ENCODE measurements around the gene RPAIN.
A peak's percentile ranks its signal among the peaks of the same experiment; 100 is the strongest.

The RPAIN gene

GRCh38 chr17:5466295-5466694 is 46.3 kb downstream of the RPAIN start:
- H3K4me3 ChIP-seq (ENCODE audit: low read length), result no peak overlapping the region
- TF ChIP-seq CTCF (conservative IDR thresholded peaks at IDR 0.05; ENCODE audit: low read depth, low read length), result no peak
- no peak for DNase-seq (ENCODE audit: low read depth)

GRCh38 chr17:5467416-5467815 is 47.4 kb downstream of the RPAIN start:
- DNase-seq (ENCODE audit: low read depth), result no peak
- TF ChIP-seq CTCF (conservative IDR thresholded peaks at IDR 0.05; ENCODE audit: low read depth, low read length), result no peak
- H3K4me3 ChIP-seq (ENCODE audit: low read length), result peak overlapping the region; percentile 90

- no peak for TF ChIP-seq CTCF (conservative IDR thresholded peaks at IDR 0.05; ENCODE audit: low read depth, low read length)
- DNase-seq (ENCODE audit: low read depth), result no peak
- peak overlapping the region; percentile 90 for H3K4me3 ChIP-seq (ENCODE audit: low read length)
Measured at GRCh38 chr17:5468075-5468473, 48.1 kb downstream of the RPAIN start.

GRCh38 chr17:5472511-5472910 is 52.5 kb downstream of the RPAIN start:
- TF ChIP-seq CTCF (conservative IDR thresholded peaks at IDR 0.05; ENCODE audit: low read depth, low read length), result no peak
- no peak for DNase-seq (ENCODE audit: low read depth)
- H3K4me3 ChIP-seq (ENCODE audit: low read length), result no peak overlapping the region

GRCh38 chr17:5473906-5474305 is 53.9 kb downstream of the RPAIN start:
- DNase-seq (ENCODE audit: low read depth), result no peak
- TF ChIP-seq CTCF (conservative IDR thresholded peaks at IDR 0.05; ENCODE audit: low read depth, low read length), result no peak
- H3K4me3 ChIP-seq (ENCODE audit: low read length), result no peak overlapping the region

- TF ChIP-seq CTCF (conservative IDR thresholded peaks at IDR 0.05; ENCODE audit: low read depth, low read length), result no peak
- no peak overlapping the region for H3K4me3 ChIP-seq (ENCODE audit: low read length)
Measured at GRCh38 chr17:5478992-5479391, 59.0 kb downstream of the RPAIN start.

GRCh38 chr17:5480962-5481361 is 61.0 kb downstream of the RPAIN start:
- DNase-seq (ENCODE audit: low read depth), result no peak
- TF ChIP-seq CTCF (conservative IDR thresholded peaks at IDR 0.05; ENCODE audit: low read depth, low read length), result no peak
- H3K4me3 ChIP-seq (ENCODE audit: low read length), result no peak overlapping the region

More at GRCh38 chr17:5478992-5479391, 59.0 kb downstream of the RPAIN start:
- DNase-seq (ENCODE audit: low read depth), result no peak

Measured in retinal pigment epithelial cell (primary cell).